Suprapubic skin (tissue), 3 donors: Measurements from ENCODE around the gene VIT.

Source experiments
- CTCF ChIP-seq, 2 donors: fragments of 200-600 bp in 1 of 2; fragments of 450-650 bp in 1 of 2; sonication (generic) in 1 of 2; IDR thresholded peaks; one replicate each; pipeline ENCODE4 v1.5.1; 2016 to 2019; ENCODE audit warnings: antibody characterized with exemption in 2 of 2, mild to moderate bottlenecking in 1 of 2, moderate library complexity in 1 of 2
- POLR2A ChIP-seq, 2 donors: fragments of 450-650 bp; IDR thresholded peaks; one replicate each; pipeline ENCODE4 v1.6.1; 2017; ENCODE audit warnings: antibody characterized with exemption in 2 of 2, mild to moderate bottlenecking in 2 of 2, moderate library complexity in 2 of 2

DNA sequence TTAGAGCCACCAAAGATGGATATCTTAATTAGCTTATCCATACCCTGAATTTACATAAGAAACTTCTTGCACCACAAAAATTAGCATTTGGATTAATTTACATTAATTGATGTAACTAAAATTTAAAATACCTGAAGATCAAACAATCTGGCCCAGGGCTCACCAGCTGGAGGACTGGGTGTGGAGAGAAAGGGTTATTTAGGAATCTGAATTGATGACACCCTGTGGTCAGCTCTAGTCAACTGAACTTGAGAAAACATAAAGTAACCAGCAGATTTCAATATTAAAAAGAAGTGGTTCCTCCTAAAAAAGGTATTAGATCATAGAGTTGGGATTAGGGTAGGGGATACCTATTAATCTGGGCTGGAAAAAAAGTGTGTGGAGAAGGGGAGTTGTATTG is 147.3 kb downstream of the VIT start:
- TF ChIP-seq POLR2A (IDR thresholded peaks at IDR 0.05) (no peak), CTCF (IDR thresholded peaks at IDR 0.05) (no peak)
